H9 (cell line): ENCODE measurements around the gene CHAF1A. TPM values are rescaled to one million over a fixed set of nuclear protein-coding genes. Genes with fewer than 3 reads are reported as not detected.

Experiments used
- DNase-seq: peaks from one replicate; pipeline ENCODE4 v3.0.0-alpha.2; 2017
- H2AFZ ChIP-seq: one replicate; pipeline ENCODE4 v1.6.1; 2013; ENCODE audit warnings: mild to moderate bottlenecking, low read length, control low read depth, moderate library complexity
- H2AK5ac ChIP-seq: 2 replicates; pipeline ENCODE4 v1.6.1; 2013; ENCODE audit warnings: low read length, control low read depth, mixed read lengths; ENCODE audit not compliant: insufficient read length
- H2BK120ac ChIP-seq: one replicate; pipeline ENCODE4 v1.6.1; 2013; ENCODE audit warnings: low read depth, mild to moderate bottlenecking, low read length, control low read depth, inconsistent platforms; ENCODE audit not compliant: poor library complexity, severe bottlenecking
- H2BK12ac ChIP-seq: 2 replicates; pipeline ENCODE4 v1.6.1; 2013; ENCODE audit warnings: low read length, control low read depth, mixed read lengths, low read depth; ENCODE audit not compliant: insufficient read length
- H2BK15ac ChIP-seq: 2 replicates; pipeline ENCODE4 v1.6.1; 2013; ENCODE audit warnings: low read depth, low read length, control low read depth
- H2BK20ac ChIP-seq: one replicate; pipeline ENCODE4 v1.6.1; 2013; ENCODE audit warnings: low read depth, mild to moderate bottlenecking, low read length, control low read depth, inconsistent platforms; ENCODE audit not compliant: poor library complexity, severe bottlenecking
- H2BK5ac ChIP-seq: 2 replicates; pipeline ENCODE4 v1.6.1; 2013; ENCODE audit warnings: low read length, control low read depth, mixed read lengths; ENCODE audit not compliant: insufficient read length
- H3K14ac ChIP-seq: 2 replicates; pipeline ENCODE4 v1.6.1; 2013; ENCODE audit warnings: low read length, control low read depth; ENCODE audit not compliant: insufficient read depth
- H3K18ac ChIP-seq: 2 replicates; pipeline ENCODE4 v1.6.1; 2013; ENCODE audit warnings: low read depth, mild to moderate bottlenecking, mixed read lengths, low read length, control low read depth; ENCODE audit not compliant: insufficient read length
- H3K23ac ChIP-seq: 2 replicates; pipeline ENCODE4 v1.6.1; 2013; ENCODE audit warnings: low read length, control low read depth, mixed read lengths, low read depth; ENCODE audit not compliant: insufficient read length
- H3K23me2 ChIP-seq: 2 replicates; pipeline ENCODE4 v1.6.1; 2013; ENCODE audit warnings: low read depth, mild to moderate bottlenecking, mixed read lengths, low read length, control low read depth; ENCODE audit not compliant: insufficient read length, poor library complexity, severe bottlenecking
- H3K27ac ChIP-seq: 2 replicates; pipeline ENCODE4 v1.5.1; 2013; ENCODE audit warnings: low read length, control low read depth, mixed read lengths, low read depth; ENCODE audit not compliant: insufficient read length
- H3K27me3 ChIP-seq: 2 replicates; pipeline ENCODE4 v1.6.1; 2013; ENCODE audit warnings: low read length, control low read depth, inconsistent platforms; ENCODE audit not compliant: insufficient read depth
- H3K4ac ChIP-seq: 2 replicates; pipeline ENCODE4 v1.6.1; 2013; ENCODE audit warnings: low read depth, mild to moderate bottlenecking, control low read depth, inconsistent platforms, low read length, moderate library complexity
- H3K4me1 ChIP-seq: 2 replicates; pipeline ENCODE4 v1.6.1; 2013; ENCODE audit warnings: low read length, control low read depth, inconsistent platforms; ENCODE audit not compliant: insufficient read depth
- H3K4me2 ChIP-seq: 2 replicates; pipeline ENCODE4 v1.6.1; 2013; ENCODE audit warnings: low read length, control low read depth, mixed read lengths; ENCODE audit not compliant: insufficient read length, insufficient read depth
- H3K56ac ChIP-seq: 2 replicates; pipeline ENCODE4 v1.6.1; 2013; ENCODE audit warnings: low read depth, mild to moderate bottlenecking, mixed read lengths, low read length, control low read depth; ENCODE audit not compliant: insufficient read length
- H3K79me1 ChIP-seq: 2 replicates; pipeline ENCODE4 v1.6.1; 2013; ENCODE audit warnings: low read depth, mild to moderate bottlenecking, moderate library complexity, low read length, control low read depth, inconsistent platforms; ENCODE audit not compliant: insufficient read depth, poor library complexity, severe bottlenecking
- H3K79me2 ChIP-seq: 2 replicates; pipeline ENCODE4 v1.6.1; 2013; ENCODE audit warnings: low read length, control low read depth, inconsistent platforms; ENCODE audit not compliant: insufficient read depth
- H3K9ac ChIP-seq: 2 replicates; pipeline ENCODE4 v1.6.1; 2013; ENCODE audit warnings: low read length, control low read depth, mixed read lengths; ENCODE audit not compliant: insufficient read length; ENCODE audit errors: extremely low read depth
- H3K9me3 ChIP-seq: one replicate; pipeline ENCODE4 v1.6.1; 2013; ENCODE audit warnings: low read depth, low read length, inconsistent platforms; ENCODE audit not compliant: control insufficient read depth
- H3T11ph ChIP-seq: one replicate; pipeline ENCODE4 v1.6.1; 2013; ENCODE audit warnings: mild to moderate bottlenecking, low read length, control low read depth, inconsistent platforms
- H4K20me1 ChIP-seq: one replicate; pipeline ENCODE4 v1.6.1; 2013; ENCODE audit not compliant: control insufficient read depth, insufficient read length, insufficient read depth
- H4K5ac ChIP-seq: 2 replicates; pipeline ENCODE4 v1.6.1; 2013; ENCODE audit warnings: low read depth, mild to moderate bottlenecking, mixed read lengths, low read length, control low read depth; ENCODE audit not compliant: insufficient read length
- H4K8ac ChIP-seq: replicated peaks from 2 replicates; pipeline ENCODE4 v1.6.1; 2013; ENCODE audit warnings: low read length, control low read depth, mixed read lengths, low read depth; ENCODE audit not compliant: insufficient read length
- H4K91ac ChIP-seq: 2 replicates; pipeline ENCODE4 v1.6.1; 2013; ENCODE audit warnings: low read depth, mild to moderate bottlenecking, moderate library complexity, mixed read lengths, low read length, control low read depth; ENCODE audit not compliant: insufficient read length
- H3K27ac Mint-ChIP-seq, 3 experiments: 2 replicates in 2 of 3; 3 replicates in 1 of 3; pipeline ENCODE4 v1.8.0; 2020 to 2021; ENCODE audit warnings: mixed read lengths in 3 of 3, mild to moderate bottlenecking in 1 of 3, moderate library complexity in 1 of 3
- H3K27me3 Mint-ChIP-seq: 2 replicates; pipeline ENCODE4 v1.8.0; 2021; ENCODE audit warnings: low read depth, mild to moderate bottlenecking, moderate library complexity, mixed read lengths
- H3K36me3 Mint-ChIP-seq, 3 experiments: 2 replicates in 2 of 3; 3 replicates in 1 of 3; pipeline ENCODE4 v1.8.0; 2020 to 2021; ENCODE audit warnings: low read depth in 3 of 3, mixed read lengths in 3 of 3; ENCODE audit not compliant: insufficient read depth in 1 of 3
- H3K4me1 Mint-ChIP-seq, 2 experiments: 2 replicates each; pipeline ENCODE4 v1.8.0; 2020; ENCODE audit warnings: mixed read lengths in 2 of 2
- H3K4me3 Mint-ChIP-seq, 2 experiments: 2 replicates in 1 of 2; 3 replicates in 1 of 2; pipeline ENCODE4 v1.8.0; 2020 to 2021; ENCODE audit warnings: mild to moderate bottlenecking in 2 of 2, mixed read lengths in 2 of 2, moderate library complexity in 1 of 2
- H3K9me3 Mint-ChIP-seq, 2 experiments: 2 replicates in 1 of 2; 3 replicates in 1 of 2; pipeline ENCODE4 v1.8.0; 2020; ENCODE audit warnings: mild to moderate bottlenecking in 2 of 2, mixed read lengths in 2 of 2, moderate library complexity in 1 of 2
- WGBS: extraction: QIAGEN DNeasy Blood & Tissue Kit; methylation state at CpG from one replicate; pipeline ENCODE4 v1.1.7; 2013; ENCODE audit warnings: missing lambda C conversion rate, low lambda C conversion rate, mixed read lengths; ENCODE audit not compliant: insufficient read length; ENCODE audit errors: extremely low coverage; 5-methylcytosine and 5-hydroxymethylcytosine counted together
- total RNA-seq: library from RNA; stranded (reverse); gene quantifications from 2 replicates; pipeline ENCODE4 v1.2.1, GENCODE V29; 2021
- TF ChIP-seq, protein P1 (sequence below): fragments of 200-600 bp; sonication (generic); conservative IDR thresholded peaks from 3 replicates; pipeline ENCODE4 v1.8.0; 2021; ENCODE audit warnings: antibody characterized with exemption, mild to moderate bottlenecking

CHAF1A gene
- total RNA-seq, 1 experiment from 2014 or later, result 143 TPM

DNA sequence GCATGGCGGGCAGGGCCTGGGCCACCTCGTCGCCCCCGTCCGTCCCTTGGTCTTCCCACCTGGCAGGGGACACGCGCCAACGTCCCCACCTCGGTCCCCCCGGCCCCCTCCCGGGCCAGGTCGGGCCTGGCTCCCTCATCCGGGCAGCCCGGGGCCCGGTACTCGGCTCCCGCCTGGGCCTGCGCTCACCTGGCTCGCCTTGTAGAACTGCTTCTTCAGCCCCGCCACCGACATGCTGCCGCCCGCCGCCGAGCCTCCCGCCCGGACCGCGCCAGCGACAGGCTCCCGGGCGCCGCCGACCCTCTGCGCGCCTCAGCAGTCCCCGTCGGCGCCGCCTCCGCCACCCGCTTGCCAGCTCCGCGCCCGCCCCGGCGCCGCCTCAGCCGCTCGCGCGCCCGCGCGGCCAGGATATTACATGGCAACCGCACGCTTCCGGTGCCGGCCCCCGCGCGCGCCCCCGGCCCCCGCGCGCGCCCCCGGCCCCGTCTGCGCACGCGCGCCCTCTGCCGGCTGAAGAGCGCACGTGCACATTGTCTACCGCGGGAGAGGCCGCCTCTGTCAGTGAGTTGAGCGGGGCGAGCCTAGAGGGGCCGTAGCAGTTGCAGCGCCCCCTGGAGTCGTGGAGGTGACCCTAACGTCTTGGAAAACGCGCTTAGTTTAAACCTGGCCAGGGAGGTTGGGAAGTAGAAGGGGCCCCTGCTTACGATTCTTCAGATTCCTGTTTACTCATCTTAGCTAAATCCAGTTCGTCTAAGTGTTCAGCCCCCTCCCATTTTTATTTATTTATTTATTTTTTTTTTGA is 2.1 kb upstream of the CHAF1A start, which contains the start of gene SH3GL1:
SH3GL1 (minus strand) TSS at position 413 of the 802 bp plus-strand sequence; CDS start at position 234, 179 bp downstream.
- Histone ChIP-seq H4K8ac (no peak within 1 kb of the TSS), H3T11ph (no peak within 1 kb of the TSS), H2AFZ (no peak within 1 kb of the TSS), H3K9ac (peak within 1 kb of the TSS; percentile 72), H3K9me3 (no peaks in the 10 kb centered on the region), H3K4me2 (peak within 1 kb of the TSS; percentile 93), H2BK20ac (no peak within 1 kb of the TSS), H3K56ac (no peak within 1 kb of the TSS), H3K27ac (no peak within 1 kb of the TSS), H2BK120ac (no peak within 1 kb of the TSS), H2AK5ac (no peak within 1 kb of the TSS), H2BK12ac (no peak within 1 kb of the TSS), H2BK5ac (no peak within 1 kb of the TSS), H3K4ac (no peak within 1 kb of the TSS), H3K4me1 (peaks cover 3% of the 10 kb centered on the region; the same call in 1 of the 2 replicates), H3K14ac (no peak within 1 kb of the TSS; the same call in 1 of the 2 replicates), H4K91ac (no peak within 1 kb of the TSS), H3K79me1 (peaks cover 12% of the 10 kb centered on the region), H3K23me2 (peaks cover 9% of the 10 kb centered on the region), H3K27me3 (no peaks in the 10 kb centered on the region), H4K5ac (no peak within 1 kb of the TSS), H3K23ac (no peak within 1 kb of the TSS), H2BK15ac (no peak within 1 kb of the TSS), H3K18ac (no peak within 1 kb of the TSS), H3K79me2 (peaks cover 39% of the 10 kb centered on the region), H4K20me1 (no peaks in the 10 kb centered on the region)
- Mint-ChIP-seq H3K27me3 (no peaks in the 10 kb centered on the region), H3K4me1 (peaks cover 46 to 49% of the 10 kb centered on the region in 2 experiments), H3K4me3 (peak within 1 kb of the TSS; percentile 81 to 98), H3K36me3 (peaks cover 14 to 36% (median 34%) of the 10 kb centered on the region in 3 experiments; a peak in 6 of 7 replicates), H3K27ac (peak within 1 kb of the TSS in 2 of 3 experiments; percentile 90 to 97; a peak in 5 of 7 replicates), H3K9me3 (no peaks in the 10 kb centered on the region)
- DNase-seq, result peak; percentile 91
- TF ChIP-seq, protein P1, sequence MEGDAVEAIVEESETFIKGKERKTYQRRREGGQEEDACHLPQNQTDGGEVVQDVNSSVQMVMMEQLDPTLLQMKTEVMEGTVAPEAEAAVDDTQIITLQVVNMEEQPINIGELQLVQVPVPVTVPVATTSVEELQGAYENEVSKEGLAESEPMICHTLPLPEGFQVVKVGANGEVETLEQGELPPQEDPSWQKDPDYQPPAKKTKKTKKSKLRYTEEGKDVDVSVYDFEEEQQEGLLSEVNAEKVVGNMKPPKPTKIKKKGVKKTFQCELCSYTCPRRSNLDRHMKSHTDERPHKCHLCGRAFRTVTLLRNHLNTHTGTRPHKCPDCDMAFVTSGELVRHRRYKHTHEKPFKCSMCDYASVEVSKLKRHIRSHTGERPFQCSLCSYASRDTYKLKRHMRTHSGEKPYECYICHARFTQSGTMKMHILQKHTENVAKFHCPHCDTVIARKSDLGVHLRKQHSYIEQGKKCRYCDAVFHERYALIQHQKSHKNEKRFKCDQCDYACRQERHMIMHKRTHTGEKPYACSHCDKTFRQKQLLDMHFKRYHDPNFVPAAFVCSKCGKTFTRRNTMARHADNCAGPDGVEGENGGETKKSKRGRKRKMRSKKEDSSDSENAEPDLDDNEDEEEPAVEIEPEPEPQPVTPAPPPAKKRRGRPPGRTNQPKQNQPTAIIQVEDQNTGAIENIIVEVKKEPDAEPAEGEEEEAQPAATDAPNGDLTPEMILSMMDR, result peak; percentile 94
- WGBS, result no CpG with 5 or more reads among the region's 90 CpGs
